Measurements from ENCODE around the gene UGT1A3. TPM values are rescaled to one million over a fixed set of nuclear protein-coding genes. Genes with fewer than 3 reads are reported as not detected.

Gene UGT1A3
- total RNA-seq, 6 donors from 2014 or later = 0.30 TPM; not detected in 5

GRCh38 chr2:233686928-233687327, 41.9 kb upstream of the UGT1A3 start:
- H3K36me3 ChIP-seq = no peaks in the 10 kb centered on the region
- TF ChIP-seq POLR2A (IDR thresholded peaks at IDR 0.05) = no peak
- H3K4me3 ChIP-seq = no peak overlapping the region
- ATAC-seq (ENCODE audit: low FRiP score in 2 of 2) = no peak
- WGBS, 2 donors = 72 to 78% methylated on average over 5 of the region's 5 CpGs
- no peak for DNase-seq
- H3K9me3 ChIP-seq = no peaks in the 10 kb centered on the region
- H3K27ac ChIP-seq = no peak overlapping the region
- no peaks in the 10 kb centered on the region for H3K27me3 ChIP-seq
- no peaks in the 10 kb centered on the region for H3K4me1 ChIP-seq

GRCh38 chr2:233688341-233688740, 40.5 kb upstream of the UGT1A3 start:
- Histone ChIP-seq H3K4me1 (no peaks in the 10 kb centered on the region), H3K27ac (no peak overlapping the region), H3K9me3 (no peaks in the 10 kb centered on the region), H3K4me3 (no peak overlapping the region), H3K27me3 (no peaks in the 10 kb centered on the region), H3K36me3 (no peaks in the 10 kb centered on the region)
- ATAC-seq (ENCODE audit: low FRiP score in 2 of 2) = no peak
- WGBS, 2 donors = 85% methylated on average over 5 of the region's 5 CpGs
- TF ChIP-seq CTCF (IDR thresholded peaks at IDR 0.05) (no peak), EP300 (IDR thresholded peaks at IDR 0.05) (no peak), POLR2A (IDR thresholded peaks at IDR 0.05) (no peak), POLR2AphosphoS5 (IDR thresholded peaks at IDR 0.05) (no peak)
- no peak for DNase-seq

GRCh38 chr2:233689031-233689430, 39.8 kb upstream of the UGT1A3 start:
- DNase-seq = no peak
- Histone ChIP-seq H3K27ac (no peak overlapping the region), H3K9me3 (no peaks in the 10 kb centered on the region), H3K4me3 (no peak overlapping the region), H3K27me3 (no peaks in the 10 kb centered on the region), H3K4me1 (no peaks in the 10 kb centered on the region), H3K36me3 (no peaks in the 10 kb centered on the region)
- no peak for ATAC-seq (ENCODE audit: low FRiP score in 2 of 2)
- TF ChIP-seq POLR2AphosphoS5 (IDR thresholded peaks at IDR 0.05) (no peak), POLR2A (IDR thresholded peaks at IDR 0.05) (no peak), EP300 (IDR thresholded peaks at IDR 0.05) (no peak), CTCF (IDR thresholded peaks at IDR 0.05) (no peak)

GRCh38 chr2:233689501-233689900, 39.3 kb upstream of the UGT1A3 start:
- H3K27ac ChIP-seq = no peak overlapping the region
- DNase-seq (no peak), ATAC-seq (ENCODE audit: low FRiP score in 2 of 2) (no peak)
- H3K36me3 ChIP-seq = no peaks in the 10 kb centered on the region
- H3K9me3 ChIP-seq = no peaks in the 10 kb centered on the region
- H3K27me3 ChIP-seq = no peaks in the 10 kb centered on the region
- H3K4me3 ChIP-seq = no peak overlapping the region
- TF ChIP-seq EP300 (IDR thresholded peaks at IDR 0.05) = no peak
- no peak for TF ChIP-seq POLR2A (IDR thresholded peaks at IDR 0.05)
- TF ChIP-seq POLR2AphosphoS5 (IDR thresholded peaks at IDR 0.05) = no peak
- TF ChIP-seq CTCF (IDR thresholded peaks at IDR 0.05) = no peak
- no peaks in the 10 kb centered on the region for H3K4me1 ChIP-seq
- 2 to 7% methylated on average over 3 of the region's 3 CpGs for WGBS, 2 donors

- no peak overlapping the region for H3K27ac ChIP-seq
- no peaks in the 10 kb centered on the region for H3K9me3 ChIP-seq
- no peak overlapping the region for H3K4me3 ChIP-seq
- DNase-seq (no peak), ATAC-seq (ENCODE audit: low FRiP score in 2 of 2) (no peak)
- H3K36me3 ChIP-seq = no peaks in the 10 kb centered on the region
- 68 to 76% methylated on average over 4 of the region's 4 CpGs for WGBS, 2 donors
- H3K27me3 ChIP-seq = no peaks in the 10 kb centered on the region
- H3K4me1 ChIP-seq = no peaks in the 10 kb centered on the region
- no peak for TF ChIP-seq POLR2A (IDR thresholded peaks at IDR 0.05)
- no peak for TF ChIP-seq CTCF (IDR thresholded peaks at IDR 0.05)
- no peak for TF ChIP-seq EP300 (IDR thresholded peaks at IDR 0.05)
- TF ChIP-seq POLR2AphosphoS5 (IDR thresholded peaks at IDR 0.05) = no peak
Measured at GRCh38 chr2:233690444-233690843, 38.4 kb upstream of the UGT1A3 start.
